NCI-H1436 (cell line): ENCODE results near the gene MAGEB4.

Experiments
- DNase-seq: peaks from one replicate; lab custom pipeline; 2025; lab: John Stamatoyannopoulos, UW

Gene MAGEB4

DNA sequence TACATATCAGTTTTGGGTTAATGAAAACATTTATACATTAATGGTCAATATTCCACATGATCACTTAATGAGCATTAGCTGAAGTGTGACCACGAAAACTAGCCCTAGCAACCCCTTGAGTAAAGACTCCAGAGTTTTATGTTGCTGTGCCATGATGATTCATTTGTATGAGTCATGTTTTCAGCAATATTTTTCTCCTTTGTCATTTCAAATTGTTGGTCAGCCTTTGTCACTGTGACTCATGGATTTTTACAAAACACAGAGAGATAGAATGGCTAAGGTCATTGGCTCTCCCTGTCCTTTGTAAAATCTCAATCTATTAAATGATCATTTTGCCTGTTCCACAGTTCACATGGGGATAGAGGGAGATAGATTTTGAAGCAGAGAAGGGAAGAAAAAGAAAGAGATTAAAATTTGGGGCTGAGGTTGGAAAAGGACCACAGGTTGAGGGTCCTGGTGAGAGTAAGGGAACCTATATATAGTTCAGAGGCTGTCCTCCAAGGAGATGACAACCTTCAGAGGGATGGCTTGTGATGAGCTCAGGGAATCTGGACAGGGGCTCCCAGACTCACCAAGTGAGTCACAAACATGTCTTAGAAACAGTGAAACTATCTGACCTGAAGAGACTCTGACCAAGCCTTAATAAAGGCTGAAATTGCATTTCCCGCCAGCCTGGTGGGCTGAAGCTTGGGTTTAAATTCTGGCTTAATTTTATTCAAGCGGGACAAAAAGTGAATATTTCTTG, 41.8 kb downstream of the MAGEB4 start:
- no peak for DNase-seq
